ENCODE measurements around the gene SLC13A2.

DNA sequence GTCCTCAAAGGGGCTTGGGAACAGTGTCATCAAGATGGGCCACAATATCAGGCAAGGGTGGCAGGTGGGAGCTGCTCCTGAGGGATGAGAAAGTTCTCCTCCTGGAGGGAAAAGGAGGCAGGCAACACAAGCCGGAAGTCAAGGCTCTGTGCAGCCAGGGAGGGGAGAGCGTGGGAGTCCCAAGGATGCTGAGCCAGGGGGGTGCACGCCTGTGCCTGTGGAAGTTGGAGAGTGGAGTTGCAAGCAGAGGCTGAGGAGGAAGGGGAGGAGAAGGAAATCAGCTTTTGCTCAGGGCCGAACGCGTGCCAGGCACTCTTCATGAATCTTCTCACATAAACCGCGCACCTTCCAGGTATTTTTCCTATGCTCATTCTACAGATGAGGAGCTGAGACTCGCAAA is 7.4 kb upstream of the SLC13A2 start:
- TF ChIP-seq, protein P1, sequence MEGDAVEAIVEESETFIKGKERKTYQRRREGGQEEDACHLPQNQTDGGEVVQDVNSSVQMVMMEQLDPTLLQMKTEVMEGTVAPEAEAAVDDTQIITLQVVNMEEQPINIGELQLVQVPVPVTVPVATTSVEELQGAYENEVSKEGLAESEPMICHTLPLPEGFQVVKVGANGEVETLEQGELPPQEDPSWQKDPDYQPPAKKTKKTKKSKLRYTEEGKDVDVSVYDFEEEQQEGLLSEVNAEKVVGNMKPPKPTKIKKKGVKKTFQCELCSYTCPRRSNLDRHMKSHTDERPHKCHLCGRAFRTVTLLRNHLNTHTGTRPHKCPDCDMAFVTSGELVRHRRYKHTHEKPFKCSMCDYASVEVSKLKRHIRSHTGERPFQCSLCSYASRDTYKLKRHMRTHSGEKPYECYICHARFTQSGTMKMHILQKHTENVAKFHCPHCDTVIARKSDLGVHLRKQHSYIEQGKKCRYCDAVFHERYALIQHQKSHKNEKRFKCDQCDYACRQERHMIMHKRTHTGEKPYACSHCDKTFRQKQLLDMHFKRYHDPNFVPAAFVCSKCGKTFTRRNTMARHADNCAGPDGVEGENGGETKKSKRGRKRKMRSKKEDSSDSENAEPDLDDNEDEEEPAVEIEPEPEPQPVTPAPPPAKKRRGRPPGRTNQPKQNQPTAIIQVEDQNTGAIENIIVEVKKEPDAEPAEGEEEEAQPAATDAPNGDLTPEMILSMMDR (IDR thresholded peaks at IDR 0.05) = no peak
- no peak for TF ChIP-seq POLR2AphosphoS5 (IDR thresholded peaks at IDR 0.05; ENCODE audit: insufficient read depth in 1 of 2, low read depth in 1 of 2)
- no peak for TF ChIP-seq POLR2A (IDR thresholded peaks at IDR 0.05)
